ENCODE measurements around the gene KRTAP1-3. TPM values are rescaled to one million over a fixed set of nuclear protein-coding genes. Genes with fewer than 3 reads are reported as not detected.

KRTAP1-3 gene
- total and polyA plus RNA-seq, 2 of the 4 experiments (the other 2 are of a cell fraction), result not detected

GRCh38 chr17:40995116-40995515 lies 39.6 kb downstream of the KRTAP1-3 start:
- dilution Hi-C loops (cut with HindIII; ENCODE audit: low sequenced_read_pairs, unreplicated experiment), result no loop called here
- Histone ChIP-seq H2AK9ac (replicated peaks; ENCODE audit: low read depth, low read length, poor library complexity) (no peak overlapping the region), H2BK15ac (ENCODE audit: low read depth, low read length) (no peak overlapping the region), H4K5ac (ENCODE audit: low read depth, low read length) (no peak overlapping the region), H3K9me1 (ENCODE audit: insufficient read depth, low read length) (no peaks in the 10 kb centered on the region), H2BK5ac (ENCODE audit: low read depth, low read length, poor library complexity, severe bottlenecking) (no peak overlapping the region), H3K79me1 (ENCODE audit: low read depth in 1 of 2, low read length in 2 of 2) (no peaks in the 10 kb centered on the region), H3K27me3 (ENCODE audit: control insufficient read depth, insufficient read depth, low read length) (no peaks in the 10 kb centered on the region), H2BK120ac (ENCODE audit: low read depth, low read length) (no peak overlapping the region), H3K14ac (replicated peaks; ENCODE audit: low read depth, low read length) (no peak overlapping the region), H3K4me3 (ENCODE audit: insufficient read depth, low read depth, low read length) (no peak overlapping the region), H4K20me1 (ENCODE audit: insufficient read depth, low read length) (no peaks in the 10 kb centered on the region), H3K4me2 (ENCODE audit: low read depth, low read length) (no peak overlapping the region), H2AK5ac (ENCODE audit: low read depth, low read length) (no peak overlapping the region), H4K8ac (ENCODE audit: low read depth in 2 of 2, low read length in 2 of 2) (no peak overlapping the region), H3K9ac (ENCODE audit: low read depth, low read length) (no peak overlapping the region), H3K36me3 (ENCODE audit: control insufficient read depth, insufficient read depth, low read length) (no peaks in the 10 kb centered on the region), H2BK20ac (ENCODE audit: low read depth, low read length) (no peak overlapping the region), H2AFZ (replicated peaks; ENCODE audit: low read length, poor library complexity) (no peak overlapping the region), H3K23ac (ENCODE audit: low read depth, low read length) (no peak overlapping the region), H3K4me1 (ENCODE audit: control insufficient read depth, insufficient read depth, low read length) (no peaks in the 10 kb centered on the region), H3K27ac (ENCODE audit: insufficient read depth, low read length) (no peak overlapping the region), H4K91ac (ENCODE audit: insufficient read depth, low read depth, low read length) (no peak overlapping the region), H3K4ac (ENCODE audit: low read depth, low read length) (no peak overlapping the region), H3K56ac (ENCODE audit: extremely low read depth, insufficient read depth, low read length) (no peak overlapping the region), H3K18ac (ENCODE audit: low read depth, low read length) (no peak overlapping the region), H3K9me3 (ENCODE audit: control insufficient read depth, insufficient read depth, low read length) (no peaks in the 10 kb centered on the region)
- TF ChIP-seq MXI1 (IDR thresholded peaks at IDR 0.05; ENCODE audit: borderline replicate concordance, low read depth, low read length), result no peak
- no peak for TF ChIP-seq MAZ (IDR thresholded peaks at IDR 0.05; ENCODE audit: borderline replicate concordance, low read depth, low read length)
- TF ChIP-seq RCOR1 (IDR thresholded peaks at IDR 0.05; ENCODE audit: insufficient replicate concordance, low read length), result no peak
- TF ChIP-seq CEBPB (IDR thresholded peaks at IDR 0.05; ENCODE audit: low read depth, low read length), result no peak
- no peak for TF ChIP-seq CTCF (conservative IDR thresholded peaks at IDR 0.05; ENCODE audit: low read depth, low read length)
- no peak for TF ChIP-seq MAFK (IDR thresholded peaks at IDR 0.05; ENCODE audit: low read depth, low read length)
- no peak for TF ChIP-seq ELK1 (IDR thresholded peaks at IDR 0.05; ENCODE audit: borderline replicate concordance, low read depth, low read length)
- no peak for TF ChIP-seq RFX5 (IDR thresholded peaks at IDR 0.05; ENCODE audit: low read depth, low read length)
- TF ChIP-seq POLR2A (IDR thresholded peaks at IDR 0.05; ENCODE audit: low read depth, low read length), result no peak
- TF ChIP-seq BHLHE40 (IDR thresholded peaks at IDR 0.05; ENCODE audit: low read depth, low read length), result no peak
- TF ChIP-seq USF2 (IDR thresholded peaks at IDR 0.05; ENCODE audit: low read depth, low read length), result no peak
- TF ChIP-seq NFE2L2 (IDR thresholded peaks at IDR 0.05; ENCODE audit: low read depth, low read length), result no peak
- TF ChIP-seq SMC3 (IDR thresholded peaks at IDR 0.05; ENCODE audit: low read depth, low read length), result no peak
- no peak for TF ChIP-seq FOS (IDR thresholded peaks at IDR 0.05; ENCODE audit: low read depth, low read length)
- TF ChIP-seq CHD1 (IDR thresholded peaks at IDR 0.05; ENCODE audit: low read depth, low read length), result no peak
- no peak for TF ChIP-seq RAD21 (IDR thresholded peaks at IDR 0.05; ENCODE audit: low read length)
- DNase-seq (no peak), ATAC-seq (ENCODE audit: low read depth) (no peak)
- WGBS, 2 experiments (ENCODE audit: extremely low coverage in 2 of 2, insufficient read length in 1 of 2), result no CpG with 5 or more reads among the region's 1 CpG
- ChIA-PET POLR2A (ENCODE audit: unreplicated experiment) (no interaction called here), CTCF (no interaction called here)
- BruUV-seq (replicated peaks), result no TSS peak
- intact Hi-C loops (cut with micrococcal nuclease), result no loop called here
- in situ Hi-C loops (cut with MboI; ENCODE audit: low sequenced_read_pairs), result no loop called here

All from IMR-90 (cell line).